Stimulated activated CD4-positive, alpha-beta T cell treated with anti-CD3 and anti-CD28 coated beads, Interleukin-15, amount 100 ng/mL, for 48 hours (primary cell): Measurements from ENCODE around the gene TTYH1.
"Not testable (repeated sequence)": the region's sequence is repeated elsewhere in the genome, so short reads cannot be mapped to it uniquely, and the experiment has no call there.

Experiments
- DNase-seq, 2 donors: peaks; one replicate each; pipeline ENCODE4 v3.0.0-alpha.2; 2020; ENCODE audit warnings: low read depth in 2 of 2

Gene TTYH1

GRCh38 chr19:54439174-54439851, 24.0 kb downstream of the TTYH1 start:
- no peak for DNase-seq

GRCh38 chr19:54440641-54441040, 25.4 kb downstream of the TTYH1 start:
- no peak for DNase-seq

DNA sequence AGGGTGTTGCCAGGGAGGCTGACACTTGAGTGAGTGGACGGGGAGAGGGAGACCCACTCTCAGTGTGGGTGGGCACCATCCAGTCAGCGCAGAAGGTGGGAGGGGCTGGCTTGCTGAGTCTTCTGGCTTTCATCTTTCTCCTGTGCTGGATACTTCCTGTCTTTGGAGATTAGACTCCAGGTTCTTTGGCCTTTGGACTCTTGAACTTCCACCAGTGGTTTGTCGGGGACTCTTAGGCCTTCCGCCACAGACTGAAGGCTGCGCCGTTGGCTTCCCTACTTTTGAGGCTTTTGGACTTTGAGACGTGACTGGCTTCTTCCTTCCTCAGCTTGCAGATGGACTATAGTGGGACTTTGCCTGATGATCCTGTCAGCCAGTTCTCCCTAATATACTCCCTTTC, 29.5 kb downstream of the TTYH1 start:
- DNase-seq: no peak

- DNase-seq: not testable (repeated sequence)
Observed at GRCh38 chr19:54446349-54446748, 31.1 kb downstream of the TTYH1 start.

DNA sequence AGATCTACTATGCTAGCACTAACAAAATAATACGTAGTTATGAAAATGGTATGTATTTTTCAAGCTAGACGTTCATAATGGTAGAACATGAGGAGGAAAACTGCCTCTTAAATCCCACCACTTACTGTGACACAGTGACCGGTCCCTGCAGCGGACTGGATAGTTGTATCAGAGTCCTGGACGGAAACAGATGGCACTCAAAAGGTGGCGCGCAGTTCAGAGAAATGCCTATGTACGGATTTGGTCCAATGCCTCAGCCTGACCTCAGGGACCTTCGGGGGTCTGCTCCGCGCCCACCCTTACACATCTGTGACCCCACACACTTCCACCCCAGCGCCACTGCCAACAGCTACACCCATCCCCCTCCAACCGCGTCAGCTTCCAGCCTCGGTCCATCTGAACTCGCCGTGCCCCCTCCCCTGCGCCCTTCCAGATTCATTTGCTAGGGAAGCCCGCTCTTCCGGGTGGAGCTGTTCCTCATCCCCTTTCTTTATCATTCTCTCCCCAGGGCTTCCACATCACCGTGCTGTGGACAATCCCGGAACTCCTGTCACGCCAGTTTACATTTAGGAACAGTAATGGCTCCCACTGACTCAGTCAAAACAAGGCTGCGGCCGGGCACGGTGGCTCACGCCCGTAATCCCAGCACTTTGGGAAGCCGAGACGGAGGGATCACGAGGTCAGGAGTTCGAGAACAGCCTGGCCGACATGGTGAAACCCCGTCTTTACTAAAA, 32.9 kb downstream of the TTYH1 start:
- DNase-seq: no peak

GRCh38 chr19:54448774-54449700, 33.8 kb downstream of the TTYH1 start, which contains the start of gene LENG8:
Gene LENG8 (plus strand): TSS chr19:54449199. CDS start chr19:54451345, 2,146 bp downstream.
- DNase-seq: peak; percentile 95 to 97

- DNase-seq: no peak
Observed at GRCh38 chr19:54449701-54450069, 34.4 kb downstream of the TTYH1 start.

GRCh38 chr19:54451331-54451871, 36.1 kb downstream of the TTYH1 start:
- no peak for DNase-seq

- DNase-seq: no peak
Observed at GRCh38 chr19:54451997-54452396, 36.7 kb downstream of the TTYH1 start.

DNA sequence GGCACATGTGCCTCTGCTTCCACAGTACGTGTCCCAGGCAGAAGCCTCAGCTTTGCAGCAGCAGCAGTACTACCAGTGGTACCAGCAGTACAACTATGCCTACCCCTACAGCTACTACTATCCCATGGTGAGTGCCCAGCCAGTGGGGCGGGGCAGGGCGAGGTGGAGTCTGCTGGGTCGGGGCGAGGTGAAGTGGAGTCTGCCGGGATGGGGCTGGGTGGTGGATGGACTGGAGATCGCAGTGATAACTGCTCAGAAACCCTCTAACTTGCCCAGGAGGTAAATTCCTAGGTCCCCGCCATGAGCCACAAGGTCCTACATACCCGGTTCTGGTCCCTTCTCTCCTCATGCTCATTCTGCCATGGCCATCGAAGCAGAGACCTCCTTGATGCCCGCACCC, 37.4 kb downstream of the TTYH1 start:
- DNase-seq: no peak

- no peak for DNase-seq
Observed at GRCh38 chr19:54453921-54454780, 38.9 kb downstream of the TTYH1 start.

DNA sequence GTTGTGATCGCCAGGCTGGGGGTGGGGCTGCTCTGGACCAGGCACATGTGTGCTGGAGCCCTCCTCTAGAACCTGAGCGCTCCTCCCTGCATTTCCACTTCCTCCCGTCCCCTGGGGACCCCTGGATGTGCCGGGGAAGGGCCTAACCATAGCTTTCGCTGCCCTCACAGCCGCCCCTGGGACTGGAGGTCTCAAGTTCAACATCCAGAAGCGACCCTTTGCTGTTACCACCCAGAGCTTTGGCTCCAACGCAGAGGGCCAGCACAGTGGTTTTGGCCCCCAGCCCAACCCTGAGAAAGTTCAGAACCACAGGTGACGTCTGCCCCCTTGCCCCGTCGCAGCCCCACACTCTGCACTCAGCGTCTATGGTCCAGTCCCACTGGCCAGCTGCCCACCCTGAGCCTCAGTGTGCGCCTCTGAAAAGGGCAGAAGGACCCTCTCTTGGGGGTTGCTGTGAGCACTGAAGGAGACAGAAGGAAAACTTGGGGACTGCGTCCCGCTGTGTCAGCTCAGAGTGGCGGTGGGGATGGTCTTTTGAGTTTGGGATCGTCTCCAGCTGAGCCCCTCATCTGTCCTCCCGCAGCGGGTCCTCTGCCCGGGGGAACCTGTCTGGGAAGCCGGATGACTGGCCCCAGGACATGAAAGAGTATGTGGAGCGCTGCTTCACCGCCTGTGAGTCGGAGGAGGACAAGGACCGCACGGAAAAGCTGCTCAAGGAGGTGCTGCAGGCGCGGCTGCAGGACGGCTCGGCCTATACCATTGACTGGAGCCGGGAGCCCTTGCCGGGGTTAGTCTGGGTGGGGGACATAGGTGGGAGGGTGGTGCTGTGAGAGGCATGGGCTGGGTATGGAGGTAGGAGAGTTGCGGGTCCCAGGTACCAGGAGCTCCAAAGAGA, 39.8 kb downstream of the TTYH1 start:
- no peak for DNase-seq

GRCh38 chr19:54455786-54456422, 40.6 kb downstream of the TTYH1 start:
- DNase-seq: no peak

- DNase-seq: no peak
Observed at GRCh38 chr19:54456423-54457373, 41.4 kb downstream of the TTYH1 start.

DNA sequence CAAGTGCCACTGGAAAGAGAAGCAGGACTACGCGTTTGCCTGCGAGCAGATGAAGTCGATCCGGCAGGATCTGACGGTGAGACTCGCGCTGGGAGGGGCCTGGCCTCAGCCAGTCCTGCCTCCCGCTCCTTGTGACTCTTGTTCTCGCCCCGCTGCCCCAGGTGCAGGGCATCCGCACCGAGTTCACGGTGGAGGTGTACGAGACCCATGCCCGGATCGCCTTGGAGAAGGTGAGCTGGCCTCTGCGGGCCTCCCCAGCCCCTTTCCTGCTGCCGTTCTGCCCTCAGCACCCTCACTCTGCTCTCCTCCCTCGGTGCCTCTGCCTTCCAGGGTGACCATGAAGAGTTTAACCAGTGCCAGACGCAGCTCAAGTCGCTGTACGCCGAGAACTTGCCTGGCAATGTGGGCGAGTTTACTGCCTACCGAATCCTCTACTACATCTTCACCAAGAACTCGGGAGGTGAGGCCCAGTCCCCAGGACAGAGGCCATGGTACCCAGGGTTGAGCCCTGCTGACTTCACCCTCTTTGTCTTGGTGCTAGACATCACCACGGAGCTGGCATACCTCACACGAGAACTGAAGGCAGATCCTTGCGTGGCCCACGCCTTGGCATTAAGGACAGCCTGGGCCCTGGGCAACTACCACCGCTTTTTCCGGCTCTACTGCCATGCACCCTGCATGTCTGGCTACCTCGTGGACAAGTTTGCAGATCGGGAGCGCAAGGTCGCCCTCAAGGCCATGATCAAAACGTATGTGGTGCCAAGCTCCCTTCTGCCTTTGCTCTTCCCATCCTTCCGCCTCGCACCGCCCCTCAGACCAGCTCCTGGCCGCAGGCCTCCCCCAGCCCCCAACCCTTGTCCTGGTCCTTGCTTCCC, 42.7 kb downstream of the TTYH1 start:
- no peak for DNase-seq

- no peak for DNase-seq
Observed at GRCh38 chr19:54458648-54459281, 43.5 kb downstream of the TTYH1 start.
